ENCODE measurements around the gene CNN3. TPM values are rescaled to one million over a fixed set of nuclear protein-coding genes. Genes with fewer than 3 reads are reported as not detected.

The CNN3 gene
- total RNA-seq, 1 donor = 485 TPM

DNA sequence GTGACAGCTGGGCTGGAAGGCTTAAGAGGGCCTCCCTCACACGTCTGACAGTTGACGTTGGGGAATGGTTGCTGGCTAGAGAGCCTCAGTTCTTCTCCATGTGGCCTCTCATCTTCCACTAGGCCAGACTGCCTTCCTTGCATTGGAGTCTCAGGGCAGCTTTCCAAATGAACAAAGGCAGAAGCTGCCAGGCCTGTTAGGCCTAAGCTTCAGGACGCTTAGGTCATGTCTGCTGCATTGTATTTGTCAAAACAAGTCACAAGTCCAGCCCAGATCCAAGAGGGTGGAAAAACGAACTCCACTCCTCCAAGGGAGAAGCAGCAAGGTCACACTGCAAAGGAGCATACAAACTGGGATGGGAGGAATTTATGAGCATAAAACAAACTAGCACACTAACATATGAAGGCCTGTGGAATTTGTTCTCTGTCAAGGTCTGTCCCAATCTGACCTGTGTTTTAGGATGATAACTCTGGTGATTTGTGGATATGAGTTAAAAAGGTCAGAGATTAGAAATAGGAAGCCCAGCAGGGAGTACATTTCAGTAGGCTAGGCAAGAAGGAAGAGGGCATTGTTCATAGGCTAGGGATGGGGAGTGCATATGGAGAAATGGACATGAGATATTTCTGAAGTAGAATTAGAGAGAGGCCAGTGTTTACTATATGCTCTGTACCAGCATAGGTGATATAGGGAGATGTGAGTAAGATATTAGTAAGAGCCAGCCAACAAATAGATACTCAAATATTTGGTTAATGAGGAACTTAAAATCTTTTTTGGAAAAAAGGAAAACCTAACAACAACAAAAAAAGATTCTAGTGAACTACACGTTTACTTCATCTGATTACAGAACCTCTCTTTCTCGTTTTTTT is 29.1 kb upstream of the CNN3 start:
- H3K4me3 ChIP-seq (ENCODE audit: low read depth, low read length) = no peak overlapping the region
- peak; percentile 80 for DNase-seq (ENCODE audit: low read depth)
- TF ChIP-seq, protein P1, sequence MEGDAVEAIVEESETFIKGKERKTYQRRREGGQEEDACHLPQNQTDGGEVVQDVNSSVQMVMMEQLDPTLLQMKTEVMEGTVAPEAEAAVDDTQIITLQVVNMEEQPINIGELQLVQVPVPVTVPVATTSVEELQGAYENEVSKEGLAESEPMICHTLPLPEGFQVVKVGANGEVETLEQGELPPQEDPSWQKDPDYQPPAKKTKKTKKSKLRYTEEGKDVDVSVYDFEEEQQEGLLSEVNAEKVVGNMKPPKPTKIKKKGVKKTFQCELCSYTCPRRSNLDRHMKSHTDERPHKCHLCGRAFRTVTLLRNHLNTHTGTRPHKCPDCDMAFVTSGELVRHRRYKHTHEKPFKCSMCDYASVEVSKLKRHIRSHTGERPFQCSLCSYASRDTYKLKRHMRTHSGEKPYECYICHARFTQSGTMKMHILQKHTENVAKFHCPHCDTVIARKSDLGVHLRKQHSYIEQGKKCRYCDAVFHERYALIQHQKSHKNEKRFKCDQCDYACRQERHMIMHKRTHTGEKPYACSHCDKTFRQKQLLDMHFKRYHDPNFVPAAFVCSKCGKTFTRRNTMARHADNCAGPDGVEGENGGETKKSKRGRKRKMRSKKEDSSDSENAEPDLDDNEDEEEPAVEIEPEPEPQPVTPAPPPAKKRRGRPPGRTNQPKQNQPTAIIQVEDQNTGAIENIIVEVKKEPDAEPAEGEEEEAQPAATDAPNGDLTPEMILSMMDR (IDR thresholded peaks at IDR 0.05; ENCODE audit: insufficient read depth, low read depth, low read length) = no peak

DNA sequence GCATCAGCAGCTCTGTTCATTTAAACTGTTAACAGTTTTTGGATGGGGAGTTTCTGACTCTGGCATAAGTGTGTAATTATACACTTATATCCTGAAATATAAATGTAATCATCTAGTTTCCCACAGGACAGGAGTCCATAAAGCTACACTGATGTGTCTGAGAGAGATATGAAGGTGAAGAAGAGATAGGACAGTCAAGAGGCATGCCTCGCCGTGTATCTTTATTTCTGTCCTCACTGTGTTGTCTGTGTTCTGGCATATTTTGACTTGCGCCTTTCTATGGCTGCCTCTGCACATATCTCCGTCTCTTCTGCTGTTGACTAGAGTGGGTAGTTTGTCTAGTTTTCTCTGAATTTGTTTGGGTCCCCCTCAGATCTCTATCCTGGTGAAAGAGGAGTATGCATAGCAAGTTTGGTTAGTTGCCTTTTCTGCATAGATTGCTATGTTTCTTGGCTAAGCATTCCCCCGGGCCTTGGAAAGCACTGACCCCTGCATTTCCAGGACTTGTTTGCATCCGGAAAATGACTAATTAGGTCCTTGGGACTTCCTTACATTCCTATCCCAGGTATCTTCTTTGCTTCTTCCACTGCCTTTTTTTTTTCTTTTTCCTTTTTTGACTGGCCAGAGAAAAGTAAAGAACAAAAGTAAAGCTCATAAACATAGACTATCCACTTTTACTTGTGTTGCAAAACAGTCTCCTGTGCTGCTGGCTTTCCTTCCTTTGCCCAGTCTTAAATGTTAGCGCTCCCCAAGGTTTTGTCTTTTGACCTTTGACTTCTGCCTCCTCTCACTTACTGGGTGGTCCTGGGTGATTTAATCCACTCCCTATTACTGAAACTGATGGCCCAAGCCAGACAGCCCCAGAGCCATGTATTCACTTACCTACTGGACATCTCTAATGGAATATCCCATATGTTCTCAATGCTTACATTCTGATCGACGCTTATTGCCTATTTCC is 27.6 kb upstream of the CNN3 start:
- TF ChIP-seq, protein P1 (IDR thresholded peaks at IDR 0.05; ENCODE audit: insufficient read depth, low read depth, low read length) = no peak
- no peak overlapping the region for H3K4me3 ChIP-seq (ENCODE audit: low read depth, low read length)
- DNase-seq (ENCODE audit: low read depth) = peak; percentile 33

DNA sequence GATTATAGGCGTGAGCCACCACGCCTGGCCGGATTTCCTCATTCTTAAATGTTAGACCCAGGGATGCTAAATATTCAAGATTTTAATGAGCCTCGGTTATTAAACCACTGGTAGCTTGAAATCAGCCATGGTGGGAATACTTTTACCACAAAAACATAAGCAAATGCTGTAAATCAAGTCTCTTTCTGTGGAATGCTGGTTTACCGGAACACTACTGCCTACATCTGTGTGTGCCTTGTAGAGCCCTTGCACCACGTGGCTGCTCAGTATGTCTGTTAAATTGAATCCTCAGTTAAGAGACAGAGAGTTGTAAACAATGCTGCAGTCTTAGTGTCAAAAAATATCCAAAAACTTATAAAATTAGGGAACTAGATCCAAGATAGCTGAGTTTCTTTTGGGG is 26.8 kb upstream of the CNN3 start:
- DNase-seq (ENCODE audit: low read depth) = peak; percentile 98
- H3K4me3 ChIP-seq (ENCODE audit: low read depth, low read length) = no peak overlapping the region
- TF ChIP-seq, protein P1 (IDR thresholded peaks at IDR 0.05; ENCODE audit: insufficient read depth, low read depth, low read length) = no peak

DNA sequence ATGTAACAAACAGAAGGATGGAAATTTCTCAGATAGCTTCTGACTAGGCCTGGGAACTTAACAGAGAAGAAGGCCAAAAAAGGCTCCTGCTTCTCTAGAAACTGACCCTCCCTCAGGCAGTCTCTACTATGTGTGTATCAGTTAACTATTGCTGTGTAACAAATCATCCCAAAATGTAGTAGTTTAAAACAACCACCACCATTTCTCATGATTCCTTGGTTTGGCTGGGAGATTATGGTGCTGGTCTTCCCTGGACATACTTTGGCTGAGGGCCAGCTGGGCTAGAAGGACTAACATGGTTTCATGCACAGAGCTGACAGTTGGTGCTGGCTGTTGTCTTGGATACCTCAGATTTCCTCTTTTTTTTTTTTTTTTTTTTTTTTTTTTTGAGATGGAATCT is 26.2 kb upstream of the CNN3 start:
- DNase-seq (ENCODE audit: low read depth) = no peak
- H3K4me3 ChIP-seq (ENCODE audit: low read depth, low read length) = no peak overlapping the region
- TF ChIP-seq, protein P1 (IDR thresholded peaks at IDR 0.05; ENCODE audit: insufficient read depth, low read depth, low read length) = no peak

DNA sequence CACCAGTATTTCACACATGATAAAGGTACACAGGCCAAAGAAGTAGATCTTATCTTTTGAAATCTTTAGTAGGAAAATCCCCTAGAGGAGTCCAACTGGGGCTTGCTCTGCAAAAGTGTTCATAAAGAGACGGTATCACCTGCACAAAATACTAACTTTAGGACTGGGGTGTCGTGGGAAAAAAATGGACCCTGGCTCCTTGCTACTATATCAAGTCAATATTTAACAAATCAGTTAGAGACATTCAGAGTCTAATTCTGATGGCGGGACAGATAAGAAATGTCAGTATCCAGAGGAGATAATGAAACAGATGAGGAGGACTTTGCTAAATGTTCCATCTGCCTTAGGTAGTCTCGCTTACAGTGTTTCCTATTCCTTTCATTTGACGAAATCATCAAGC is 25.6 kb upstream of the CNN3 start:
- TF ChIP-seq, protein P1 (IDR thresholded peaks at IDR 0.05; ENCODE audit: insufficient read depth, low read depth, low read length) = no peak
- no peak for DNase-seq (ENCODE audit: low read depth)
- H3K4me3 ChIP-seq (ENCODE audit: low read depth, low read length) = no peak overlapping the region

DNA sequence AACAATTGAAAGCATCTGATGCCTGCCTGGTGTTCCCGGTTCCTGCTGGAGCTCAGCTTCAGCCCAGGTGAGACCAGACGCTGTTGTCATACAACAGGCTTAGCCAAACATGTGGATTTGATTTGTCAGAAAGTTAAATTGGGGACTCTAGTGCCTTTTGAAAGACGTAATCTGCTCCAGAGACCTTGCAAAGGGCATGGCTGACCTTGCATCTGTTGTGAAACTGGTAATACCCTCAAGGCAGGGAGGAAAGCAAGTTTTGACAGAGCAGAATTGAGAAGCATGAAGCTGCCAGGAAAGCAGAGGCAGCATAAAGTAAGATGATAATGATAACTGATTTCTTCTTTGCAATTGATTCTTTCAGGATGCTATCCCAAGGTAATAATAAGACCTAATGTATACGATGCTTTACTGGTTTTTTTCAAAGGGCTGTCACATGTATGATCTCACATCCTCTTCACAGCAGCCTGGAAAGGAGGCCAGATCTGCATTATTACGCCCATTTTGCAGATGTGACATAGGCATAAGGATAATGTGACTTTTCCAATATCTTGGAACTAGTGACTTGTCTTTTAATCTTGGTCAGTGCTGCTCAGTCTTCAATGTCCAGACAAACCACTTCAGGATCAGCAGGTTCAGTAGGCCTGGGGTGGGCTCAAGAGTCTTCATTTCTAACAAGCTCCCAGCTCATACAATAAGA is 24.7 kb upstream of the CNN3 start:
- DNase-seq (ENCODE audit: low read depth) = no peak
- H3K4me3 ChIP-seq (ENCODE audit: low read depth, low read length) = no peak overlapping the region
- TF ChIP-seq, protein P1 (IDR thresholded peaks at IDR 0.05; ENCODE audit: insufficient read depth, low read depth, low read length) = no peak

All from fibroblast of villous mesenchyme (primary cell).